HepG2 (cell line): ENCODE measurements around the gene YY1AP1. TPM values are rescaled to one million over a fixed set of nuclear protein-coding genes. Genes with fewer than 3 reads are reported as not detected.

Experiments used
- AHR ChIP-seq: IDR thresholded peaks from 2 replicates; pipeline ENCODE4 v1.6.1; 2018; ENCODE audit warnings: missing genetic modification reagents, missing compliant biosample characterization
- ARHGAP35 ChIP-seq: sonication (generic); formaldehyde crosslinking; IDR thresholded peaks from 2 replicates; pipeline ENCODE4 v1.9.0; 2022; ENCODE audit warnings: mild to moderate bottlenecking, inconsistent platforms, moderate library complexity, missing genetic modification reagents, borderline replicate concordance
- CCDC6 ChIP-seq: sonication (generic); formaldehyde crosslinking; IDR thresholded peaks from 2 replicates; pipeline ENCODE4 v1.8.1; 2022; ENCODE audit warnings: mild to moderate bottlenecking, missing genetic modification reagents, moderate library complexity
- DNMT3B ChIP-seq: conservative IDR thresholded peaks from 2 replicates; pipeline ENCODE4 v1.6.1; 2016; ENCODE audit warnings: missing biosample characterization, control low read depth
- DRAP1 ChIP-seq: IDR thresholded peaks from 2 replicates; pipeline ENCODE4 v1.6.1; 2016; ENCODE audit warnings: missing genetic modification reagents, missing compliant biosample characterization
- HOXA5 ChIP-seq: sonication (generic); formaldehyde crosslinking; IDR thresholded peaks from 2 replicates; pipeline ENCODE4 v1.4.0; 2020; ENCODE audit warnings: missing genetic modification reagents
- JUND ChIP-seq: sonication (generic); formaldehyde crosslinking; IDR thresholded peaks from 2 replicates; pipeline ENCODE4 v1.8.0; 2022; ENCODE audit warnings: mild to moderate bottlenecking, missing genetic modification reagents
- NR1H2 ChIP-seq: sonication (generic); formaldehyde crosslinking; IDR thresholded peaks from 2 replicates; pipeline ENCODE4 v1.8.1; 2022; ENCODE audit warnings: low read depth, missing genetic modification reagents, borderline replicate concordance
- RELA ChIP-seq: sonication (generic); formaldehyde crosslinking; IDR thresholded peaks from 2 replicates; pipeline ENCODE4 v1.4.0; 2020; ENCODE audit warnings: missing genetic modification reagents
- SUZ12 ChIP-seq: fragments of 150-350 bp; IDR thresholded peaks from 2 replicates; pipeline ENCODE4 v1.6.1; 2014; ENCODE audit warnings: low read depth, low read length
- TERF1 ChIP-seq: sonication (generic); formaldehyde crosslinking; IDR thresholded peaks from 2 replicates; pipeline ENCODE4 v1.8.0; 2022; ENCODE audit warnings: mild to moderate bottlenecking, missing genetic modification reagents, moderate library complexity
- TFAP4 ChIP-seq: sonication (generic); IDR thresholded peaks from 2 replicates; pipeline ENCODE4 v1.6.1; 2016; ENCODE audit warnings: low read depth, borderline replicate concordance
- XRCC5 ChIP-seq: fragments of 200-400 bp; formaldehyde crosslinking; optimal IDR thresholded peaks from 2 replicates; pipeline ENCODE3; 2017; ENCODE audit warnings: mild to moderate bottlenecking, low read length
- ZBTB2 ChIP-seq: sonication (generic); formaldehyde crosslinking; IDR thresholded peaks from 2 replicates; pipeline ENCODE4 v1.8.0; 2022; ENCODE audit warnings: low read depth, missing genetic modification reagents
- ZFP36 ChIP-seq: fragments of 150-350 bp; IDR thresholded peaks from 2 replicates; pipeline ENCODE4 v1.6.1; 2018; ENCODE audit warnings: borderline replicate concordance, low read length, low read depth; ENCODE audit not compliant: partially characterized antibody
- ZFP82 ChIP-seq: sonication (generic); formaldehyde crosslinking; IDR thresholded peaks from 2 replicates; pipeline ENCODE4 v1.5.1; 2020; ENCODE audit warnings: mild to moderate bottlenecking, missing genetic modification reagents, borderline replicate concordance
- ZMYM3 ChIP-seq: sonication (generic); formaldehyde crosslinking; IDR thresholded peaks from 2 replicates; pipeline ENCODE4 v1.5.1; 2020; ENCODE audit warnings: mild to moderate bottlenecking, missing genetic modification reagents
- ZNF224 ChIP-seq: sonication (generic); formaldehyde crosslinking; IDR thresholded peaks from 2 replicates; pipeline ENCODE4 v1.5.0; 2020; ENCODE audit warnings: mild to moderate bottlenecking, missing genetic modification reagents
- ZNF605 ChIP-seq: sonication (generic); formaldehyde crosslinking; IDR thresholded peaks from 2 replicates; pipeline ENCODE4 v1.8.0; 2022; ENCODE audit warnings: mild to moderate bottlenecking, missing genetic modification reagents
- ZNF672 ChIP-seq: sonication (generic); formaldehyde crosslinking; IDR thresholded peaks from 2 replicates; pipeline ENCODE4 v1.8.1; 2022; ENCODE audit warnings: missing genetic modification reagents
- ZXDC ChIP-seq: sonication (generic); formaldehyde crosslinking; IDR thresholded peaks from 2 replicates; pipeline ENCODE4 v1.5.0; 2020; ENCODE audit warnings: mild to moderate bottlenecking, missing genetic modification reagents
- polyA plus RNA-seq, 8 experiments: library from polyadenylated mRNA; depleted of rRNA in 3 of 8; stranded (reverse) in 7 of 8; unstranded in 1 of 8; fragments of >200 nt; fragmentation: Illumina TruSeq in 4 of 8; extraction: Trizol in 4 of 8; gene quantifications; 2 replicates each; pipeline versions ENCODE4 v1.2.1 to v1.2.3, GENCODE V29; 2011 to 2016; ENCODE audit warnings: low read depth in 4 of 8, missing spikeins in 1 of 8, mixed read lengths in 1 of 8; ENCODE audit not compliant: insufficient read depth in 1 of 8
- total RNA-seq, 5 experiments: library from RNA; depleted of rRNA; stranded (reverse); fragments of >200 nt; fragmentation: Illumina TruSeq; extraction: Trizol; gene quantifications; 2 replicates each; pipeline ENCODE4 v1.2.3, GENCODE V29; 2016; ENCODE audit warnings: low read depth in 1 of 5

The YY1AP1 gene
- total and polyA plus RNA-seq, 2 of the 13 experiments (the other 11 are each of a cell fraction or from before 2014, with no cell fraction given): 28.5 to 69.4 TPM

- TF ChIP-seq ZFP82 (CRISPR knock-in tag): peak; percentile 85; the same call in 1 of the 2 replicates
- TF ChIP-seq XRCC5: peak; percentile 48
- TF ChIP-seq ARHGAP35 (CRISPR knock-in tag): 0 out of 2 replicates have a peak, but pooled peaks have one; percentile 11
- 0 out of 2 replicates have a peak, but pooled peaks have one; percentile 27 for TF ChIP-seq TERF1
- no peak for TF ChIP-seq SUZ12
- TF ChIP-seq ZNF224 (CRISPR knock-in tag): peak; percentile 90; the same call in 1 of the 2 replicates
- 0 out of 2 replicates have a peak, but pooled peaks have one; percentile 30 for TF ChIP-seq AHR (CRISPR knock-in tag)
- TF ChIP-seq RELA (CRISPR knock-in tag): peak; percentile 84; the same call in 1 of the 2 replicates
- TF ChIP-seq JUND (CRISPR knock-in tag): 0 out of 2 replicates have a peak, but pooled peaks have one; percentile 7
- TF ChIP-seq NR1H2 (CRISPR knock-in tag): peak; percentile 44; the same call in 1 of the 2 replicates
- peak; percentile 12; the same call in 1 of the 2 replicates for TF ChIP-seq ZMYM3 (CRISPR knock-in tag)
- no peak for TF ChIP-seq DNMT3B (CRISPR knock-in tag)
- peak; percentile 84; the same call in 1 of the 2 replicates for TF ChIP-seq ZXDC (CRISPR knock-in tag)
- 0 out of 2 replicates have a peak, but pooled peaks have one; percentile 11 for TF ChIP-seq CCDC6 (CRISPR knock-in tag)
- no peak for TF ChIP-seq ZNF672 (CRISPR knock-in tag)
- TF ChIP-seq ZBTB2 (CRISPR knock-in tag): peak; percentile 63; the same call in 1 of the 2 replicates
- TF ChIP-seq DRAP1 (CRISPR knock-in tag): peak; percentile 60
- peak; percentile 69; the same call in 1 of the 2 replicates for TF ChIP-seq ZNF605 (CRISPR knock-in tag)
- no peak for TF ChIP-seq HOXA5 (CRISPR knock-in tag)
- TF ChIP-seq ZFP36: no peak
- TF ChIP-seq TFAP4: no peak
These were observed at the start of gene YY1AP1 (continued) for GRCh38 chr1:155688324-155689080.
